Calu3 (cell line): ENCODE results near the gene KLRB1. TPM values are rescaled to one million over a fixed set of nuclear protein-coding genes. Genes with fewer than 3 reads are reported as not detected.

Experiments used
- BruUV-seq: library from RNA; stranded (reverse); fragments of 400-500 nt; replicated peaks from 2 replicates; lab custom pipeline; 2021; lab: Mats Ljungman, UMichigan
- CTCF ChIA-PET: fragments of 300-600 bp; sonication (Branson Sonifier 250); formaldehyde crosslinking; loops from one replicate; lab custom pipeline; 2022; ENCODE audit warnings: antibody characterized with exemption; lab: Charles Lee
- DNase-seq: peaks from one replicate; pipeline ENCODE4 v3.0.0; 2022
- H3K27ac Mint-ChIP-seq: one replicate; pipeline ENCODE4 v1.8.0; 2022; ENCODE audit warnings: mixed read lengths; ENCODE audit not compliant: unreplicated experiment
- H3K27me3 Mint-ChIP-seq: one replicate; pipeline ENCODE4 v1.8.0; 2022; ENCODE audit warnings: mixed read lengths; ENCODE audit not compliant: unreplicated experiment
- H3K36me3 Mint-ChIP-seq: one replicate; pipeline ENCODE4 v1.8.0; 2022; ENCODE audit warnings: mild to moderate bottlenecking, moderate library complexity, mixed read lengths; ENCODE audit not compliant: insufficient read depth, unreplicated experiment
- H3K4me1 Mint-ChIP-seq: one replicate; pipeline ENCODE4 v1.8.0; 2022; ENCODE audit warnings: mild to moderate bottlenecking, low read depth, mixed read lengths; ENCODE audit not compliant: unreplicated experiment
- H3K4me3 Mint-ChIP-seq: one replicate; pipeline ENCODE4 v1.8.0; 2022; ENCODE audit warnings: mild to moderate bottlenecking, low read depth, moderate library complexity, mixed read lengths; ENCODE audit not compliant: unreplicated experiment
- H3K9me3 Mint-ChIP-seq: one replicate; pipeline ENCODE4 v1.8.0; 2022; ENCODE audit warnings: low read depth, mixed read lengths; ENCODE audit not compliant: unreplicated experiment
- intact Hi-C: fragments of 100-400 bp; cut with micrococcal nuclease; formaldehyde crosslinking; loops from one replicate; pipeline ENCODE4 v1.10.0; 2022; ENCODE audit not compliant: unreplicated experiment
- total RNA-seq: library from RNA; stranded (reverse); gene quantifications from 2 replicates; pipeline ENCODE4 v1.2.3, GENCODE V29; 2022
- TF ChIP-seq, protein P1 (sequence below): fragments of 200-600 bp; IDR thresholded peaks from one replicate; pipeline ENCODE4 v1.8.0; 2022; ENCODE audit warnings: antibody characterized with exemption; ENCODE audit not compliant: unreplicated experiment

KLRB1 gene
- total RNA-seq, 1 experiment from 2014 or later, result not detected

DNA sequence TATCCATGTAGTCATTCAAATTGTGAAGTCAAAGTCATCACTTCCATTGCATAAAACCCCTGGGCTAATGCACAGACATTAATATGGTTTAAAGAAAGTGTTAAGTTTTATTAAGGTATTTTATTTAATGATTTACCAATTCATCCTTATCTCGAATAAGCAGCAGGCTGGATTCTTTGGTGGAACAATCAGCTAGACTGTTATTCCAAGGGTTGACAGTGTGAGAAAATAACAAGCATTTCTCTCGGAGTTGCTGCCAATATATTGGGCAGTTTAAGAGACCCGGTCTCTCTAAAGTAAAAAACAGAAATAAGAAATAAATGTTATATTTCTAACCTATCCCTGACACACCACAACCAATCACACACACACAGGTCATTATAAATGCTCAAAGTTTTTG is 9.4 kb downstream of the KLRB1 start:
- CTCF ChIA-PET, result interaction anchor here (0.6 kb wide), 1 partner anchor 10 kb away, joined by 8 read pairs; no protein-coding TSS in a partner anchor

DNA sequence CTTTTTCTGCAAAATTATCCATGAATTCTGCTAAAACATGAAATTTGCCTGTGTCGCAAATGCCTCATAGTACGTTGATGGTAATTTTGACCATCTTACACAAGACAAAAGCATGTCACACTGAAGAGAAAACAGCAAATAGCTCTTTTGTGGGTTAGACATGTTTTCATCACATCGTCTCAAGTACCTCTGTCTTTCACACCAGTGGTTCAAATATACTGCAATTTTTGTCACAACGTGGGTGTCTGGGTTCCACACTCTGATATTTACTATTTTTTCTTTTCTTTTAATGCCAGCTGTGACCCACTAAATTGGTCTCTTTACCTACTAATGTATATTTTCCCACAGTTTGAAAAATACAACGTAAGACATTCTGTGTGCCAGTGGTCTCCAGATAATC is 10.4 kb downstream of the KLRB1 start:
- H3K27me3 Mint-ChIP-seq, result no peaks in the 10 kb centered on the region
- H3K9me3 Mint-ChIP-seq, result no peaks in the 10 kb centered on the region
- no peaks in the 10 kb centered on the region for H3K36me3 Mint-ChIP-seq
- no peak overlapping the region for H3K27ac Mint-ChIP-seq
- no peaks in the 10 kb centered on the region for H3K4me1 Mint-ChIP-seq
- H3K4me3 Mint-ChIP-seq, result no peak overlapping the region
- intact Hi-C loops, result no loop called here
- DNase-seq, result no peak
- TF ChIP-seq, protein P1, sequence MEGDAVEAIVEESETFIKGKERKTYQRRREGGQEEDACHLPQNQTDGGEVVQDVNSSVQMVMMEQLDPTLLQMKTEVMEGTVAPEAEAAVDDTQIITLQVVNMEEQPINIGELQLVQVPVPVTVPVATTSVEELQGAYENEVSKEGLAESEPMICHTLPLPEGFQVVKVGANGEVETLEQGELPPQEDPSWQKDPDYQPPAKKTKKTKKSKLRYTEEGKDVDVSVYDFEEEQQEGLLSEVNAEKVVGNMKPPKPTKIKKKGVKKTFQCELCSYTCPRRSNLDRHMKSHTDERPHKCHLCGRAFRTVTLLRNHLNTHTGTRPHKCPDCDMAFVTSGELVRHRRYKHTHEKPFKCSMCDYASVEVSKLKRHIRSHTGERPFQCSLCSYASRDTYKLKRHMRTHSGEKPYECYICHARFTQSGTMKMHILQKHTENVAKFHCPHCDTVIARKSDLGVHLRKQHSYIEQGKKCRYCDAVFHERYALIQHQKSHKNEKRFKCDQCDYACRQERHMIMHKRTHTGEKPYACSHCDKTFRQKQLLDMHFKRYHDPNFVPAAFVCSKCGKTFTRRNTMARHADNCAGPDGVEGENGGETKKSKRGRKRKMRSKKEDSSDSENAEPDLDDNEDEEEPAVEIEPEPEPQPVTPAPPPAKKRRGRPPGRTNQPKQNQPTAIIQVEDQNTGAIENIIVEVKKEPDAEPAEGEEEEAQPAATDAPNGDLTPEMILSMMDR, result no peak
- BruUV-seq, result no TSS peak
- CTCF ChIA-PET, result no interaction called here

More for the DNA sequence above, 9.4 kb downstream of the KLRB1 start:
- Mint-ChIP-seq H3K9me3 (no peaks in the 10 kb centered on the region), H3K4me1 (no peaks in the 10 kb centered on the region), H3K27me3 (no peaks in the 10 kb centered on the region), H3K4me3 (no peak overlapping the region), H3K36me3 (no peaks in the 10 kb centered on the region), H3K27ac (no peak overlapping the region)
- BruUV-seq, result no TSS peak
- TF ChIP-seq, protein P1, result no peak
- intact Hi-C loops, result no loop called here
- no peak for DNase-seq

DNA sequence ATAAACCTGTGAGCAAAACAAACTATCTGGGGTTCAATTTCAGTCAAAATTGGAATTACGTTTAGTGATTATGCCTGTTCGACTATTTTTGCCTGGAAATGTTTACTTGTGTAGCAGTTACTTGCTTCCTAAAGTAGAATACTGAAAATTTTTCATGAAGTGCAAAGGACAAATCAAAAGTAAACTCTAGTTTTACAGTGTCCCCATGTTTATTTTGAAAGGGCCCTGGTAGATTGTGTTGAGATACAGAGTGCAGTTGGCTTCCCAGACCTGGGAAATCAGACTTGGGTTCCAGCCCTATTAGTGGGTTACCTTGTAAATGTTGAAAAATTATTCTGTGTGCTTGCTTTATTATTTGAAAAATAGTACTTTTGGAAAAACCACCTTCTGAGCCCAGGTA is 17.3 kb downstream of the KLRB1 start:
- intact Hi-C loops, result no loop called here
- Mint-ChIP-seq H3K36me3 (no peaks in the 10 kb centered on the region), H3K4me3 (no peak overlapping the region), H3K27me3 (no peaks in the 10 kb centered on the region), H3K27ac (no peak overlapping the region), H3K4me1 (no peaks in the 10 kb centered on the region), H3K9me3 (no peaks in the 10 kb centered on the region)
- CTCF ChIA-PET, result no interaction called here
- no TSS peak for BruUV-seq
- no peak for DNase-seq
- TF ChIP-seq, protein P1, result no peak

DNA sequence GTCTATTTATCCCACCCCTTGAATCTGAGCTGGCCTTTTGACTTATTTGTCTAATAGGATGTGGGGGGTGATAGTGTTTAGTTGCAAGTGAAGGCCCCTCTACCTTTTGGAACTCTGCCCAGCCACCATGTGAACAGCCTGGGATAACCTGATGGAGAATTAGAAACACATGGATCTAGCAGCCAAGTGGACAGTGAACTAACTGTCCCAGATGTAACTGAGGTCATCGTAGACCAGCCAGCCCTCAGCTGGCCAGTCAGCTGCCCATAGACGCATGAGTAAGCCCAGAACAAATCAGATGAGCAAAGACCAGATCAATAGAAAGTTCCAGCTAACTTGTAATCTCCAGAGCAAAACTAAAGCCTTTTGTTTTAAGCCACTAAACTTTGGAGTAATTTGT is 19.0 kb downstream of the KLRB1 start:
- no peak overlapping the region for H3K4me3 Mint-ChIP-seq
- CTCF ChIA-PET, result interaction anchor here (0.6 kb wide), 1 partner anchor 1627 kb away, joined by 4 read pairs; no protein-coding TSS in a partner anchor
- H3K9me3 Mint-ChIP-seq, result no peaks in the 10 kb centered on the region
- no peaks in the 10 kb centered on the region for H3K36me3 Mint-ChIP-seq
- DNase-seq, result no peak
- intact Hi-C loops, result no loop called here
- H3K27me3 Mint-ChIP-seq, result no peaks in the 10 kb centered on the region
- no peaks in the 10 kb centered on the region for H3K4me1 Mint-ChIP-seq
- TF ChIP-seq, protein P1, result no peak
- H3K27ac Mint-ChIP-seq, result no peak overlapping the region
- BruUV-seq, result no TSS peak
